Suprapubic skin (tissue), 4 donors: Measurements from ENCODE around the gene LANCL1. TPM values are rescaled to one million over a fixed set of nuclear protein-coding genes. Genes with fewer than 3 reads are reported as not detected.

ENCODE experiments used
- DNase-seq, 2 donors: peaks; one replicate each; pipeline ENCODE4 v3.0.0-alpha.2; 2019; ENCODE audit warnings: low spot score in 2 of 2
- H3K27ac ChIP-seq: fragments of 200-600 bp; sonication (generic); one replicate; pipeline ENCODE4 v1.5.1; 2019
- H3K27me3 ChIP-seq: fragments of 200-600 bp; sonication (generic); one replicate; pipeline ENCODE4 v1.5.1; 2019
- H3K36me3 ChIP-seq: fragments of 200-600 bp; sonication (generic); one replicate; pipeline ENCODE4 v1.5.1; 2019
- H3K4me1 ChIP-seq: fragments of 200-600 bp; sonication (generic); one replicate; pipeline ENCODE4 v1.5.1; 2019
- H3K4me3 ChIP-seq: fragments of 200-600 bp; sonication (generic); one replicate; pipeline ENCODE4 v1.5.1; 2019; ENCODE audit warnings: mild to moderate bottlenecking
- H3K9me3 ChIP-seq: fragments of 200-600 bp; sonication (generic); one replicate; pipeline ENCODE4 v1.5.1; 2019
- EP300 ChIP-seq: sonication (generic); formaldehyde crosslinking; IDR thresholded peaks from one replicate; pipeline ENCODE4 v1.6.1; 2017; ENCODE audit warnings: antibody characterized with exemption
- POLR2A ChIP-seq, 2 donors: fragments of 450-650 bp; IDR thresholded peaks; one replicate each; pipeline ENCODE4 v1.6.1; 2017; ENCODE audit warnings: antibody characterized with exemption in 2 of 2, mild to moderate bottlenecking in 2 of 2, moderate library complexity in 2 of 2
- POLR2AphosphoS5 ChIP-seq, 3 donors: sonication (generic); formaldehyde crosslinking; IDR thresholded peaks; one replicate each; pipeline ENCODE4 v1.6.1; 2017; ENCODE audit warnings: antibody characterized with exemption in 3 of 3
- WGBS: methylation state at CpG from one replicate; pipeline ENCODE4 v1.1.5; 2018; 5-methylcytosine and 5-hydroxymethylcytosine counted together
- total RNA-seq, 4 donors: library from RNA; depleted of rRNA; stranded (reverse); fragments of >200 nt; gene quantifications; one replicate each; pipeline ENCODE4 v1.1.0, GENCODE V29; 2016
- TF ChIP-seq, protein P1 (sequence below), 2 donors: fragments of 200-600 bp in 1 of 2; fragments of 450-650 bp in 1 of 2; sonication (generic) in 1 of 2; IDR thresholded peaks; one replicate each; pipeline ENCODE4 v1.5.1; 2016 to 2019; ENCODE audit warnings: antibody characterized with exemption in 2 of 2, mild to moderate bottlenecking in 1 of 2, moderate library complexity in 1 of 2

The LANCL1 gene
- total RNA-seq, 4 donors from 2014 or later: 40.3 to 61.8 (median 53.7) TPM

DNA sequence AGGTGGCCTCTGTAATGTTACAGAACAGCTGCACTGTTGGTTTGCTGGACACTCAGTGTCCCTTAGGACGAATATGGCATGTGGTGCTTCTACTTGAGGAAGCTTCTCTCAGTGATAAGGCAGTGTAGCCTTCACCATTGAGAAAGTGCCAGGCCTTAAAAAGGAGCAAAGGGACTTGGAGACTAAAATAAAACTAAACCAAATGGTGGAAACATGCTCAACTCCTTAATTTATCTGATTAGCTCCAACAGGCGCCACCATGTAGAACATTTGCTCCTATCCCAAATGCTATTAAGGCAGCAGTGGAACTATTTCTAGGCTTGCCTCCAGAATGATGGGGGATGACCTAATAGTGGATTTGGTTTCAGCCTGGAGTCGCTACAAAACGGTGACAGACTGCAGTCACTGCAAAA, 84.1 kb downstream of the LANCL1 start:
- Histone ChIP-seq H3K27ac (no peak overlapping the region), H3K4me3 (no peak overlapping the region), H3K36me3 (no peaks in the 10 kb centered on the region), H3K9me3 (no peaks in the 10 kb centered on the region), H3K27me3 (no peaks in the 10 kb centered on the region), H3K4me1 (no peaks in the 10 kb centered on the region)
- 49% methylated on average over 4 of the region's 4 CpGs for WGBS
- TF ChIP-seq EP300: no peak
- TF ChIP-seq POLR2AphosphoS5 (IDR thresholded peaks at IDR 0.05): no peak
- no peak for TF ChIP-seq POLR2A (IDR thresholded peaks at IDR 0.05)
- TF ChIP-seq, protein P1, sequence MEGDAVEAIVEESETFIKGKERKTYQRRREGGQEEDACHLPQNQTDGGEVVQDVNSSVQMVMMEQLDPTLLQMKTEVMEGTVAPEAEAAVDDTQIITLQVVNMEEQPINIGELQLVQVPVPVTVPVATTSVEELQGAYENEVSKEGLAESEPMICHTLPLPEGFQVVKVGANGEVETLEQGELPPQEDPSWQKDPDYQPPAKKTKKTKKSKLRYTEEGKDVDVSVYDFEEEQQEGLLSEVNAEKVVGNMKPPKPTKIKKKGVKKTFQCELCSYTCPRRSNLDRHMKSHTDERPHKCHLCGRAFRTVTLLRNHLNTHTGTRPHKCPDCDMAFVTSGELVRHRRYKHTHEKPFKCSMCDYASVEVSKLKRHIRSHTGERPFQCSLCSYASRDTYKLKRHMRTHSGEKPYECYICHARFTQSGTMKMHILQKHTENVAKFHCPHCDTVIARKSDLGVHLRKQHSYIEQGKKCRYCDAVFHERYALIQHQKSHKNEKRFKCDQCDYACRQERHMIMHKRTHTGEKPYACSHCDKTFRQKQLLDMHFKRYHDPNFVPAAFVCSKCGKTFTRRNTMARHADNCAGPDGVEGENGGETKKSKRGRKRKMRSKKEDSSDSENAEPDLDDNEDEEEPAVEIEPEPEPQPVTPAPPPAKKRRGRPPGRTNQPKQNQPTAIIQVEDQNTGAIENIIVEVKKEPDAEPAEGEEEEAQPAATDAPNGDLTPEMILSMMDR (IDR thresholded peaks at IDR 0.05): no peak
- DNase-seq: no peak

DNA sequence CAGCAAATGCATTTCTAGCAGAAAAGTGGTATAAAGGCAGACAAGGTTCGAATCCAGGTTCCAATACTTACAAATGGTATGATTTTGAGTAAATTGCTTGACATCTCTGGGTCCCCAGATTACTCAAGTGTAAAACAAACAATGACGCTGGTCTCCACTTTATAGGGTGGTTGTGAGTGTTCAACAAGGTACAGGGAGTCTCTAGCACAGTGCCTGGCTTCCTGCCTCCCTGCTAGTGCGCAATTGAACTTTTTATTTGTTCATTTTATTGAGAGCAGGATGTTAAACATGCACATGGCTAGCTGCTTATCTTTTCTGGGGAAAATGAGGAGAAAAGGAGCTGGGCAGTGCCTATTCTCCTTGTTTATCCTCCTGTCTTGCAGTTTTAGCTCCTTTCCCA, 86.7 kb downstream of the LANCL1 start:
- no peak overlapping the region for H3K4me3 ChIP-seq
- no peaks in the 10 kb centered on the region for H3K4me1 ChIP-seq
- H3K9me3 ChIP-seq: no peaks in the 10 kb centered on the region
- H3K27ac ChIP-seq: no peak overlapping the region
- H3K27me3 ChIP-seq: no peaks in the 10 kb centered on the region
- DNase-seq: no peak
- TF ChIP-seq POLR2A (IDR thresholded peaks at IDR 0.05) (no peak), POLR2AphosphoS5 (IDR thresholded peaks at IDR 0.05) (no peak), EP300 (no peak)
- TF ChIP-seq, protein P1 (IDR thresholded peaks at IDR 0.05): no peak
- 84% methylated on average over 3 of the region's 3 CpGs for WGBS
- H3K36me3 ChIP-seq: no peaks in the 10 kb centered on the region

DNA sequence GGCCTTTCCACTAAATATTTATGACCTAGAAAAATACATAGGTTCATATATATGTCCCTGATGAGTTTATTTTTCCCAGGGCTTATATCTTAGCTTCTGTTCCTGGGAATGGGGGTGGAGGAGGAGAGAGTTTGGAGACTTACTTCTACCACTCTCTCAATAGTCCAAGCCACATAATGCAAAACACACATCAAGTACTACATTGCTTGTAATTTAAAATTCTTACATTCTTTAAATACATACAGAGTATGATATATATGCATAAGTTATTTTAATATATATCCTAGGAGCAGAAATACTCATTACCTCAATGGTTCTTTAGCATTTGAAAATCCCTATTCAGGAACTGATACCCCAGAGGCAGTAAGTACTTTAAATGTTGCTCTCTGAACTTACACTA, 88.4 kb downstream of the LANCL1 start:
- no peaks in the 10 kb centered on the region for H3K9me3 ChIP-seq
- DNase-seq: no peak
- TF ChIP-seq EP300: no peak
- no peak for TF ChIP-seq POLR2A (IDR thresholded peaks at IDR 0.05)
- TF ChIP-seq, protein P1 (IDR thresholded peaks at IDR 0.05): no peak
- no peak for TF ChIP-seq POLR2AphosphoS5 (IDR thresholded peaks at IDR 0.05)
- H3K27ac ChIP-seq: no peak overlapping the region
- H3K4me3 ChIP-seq: no peak overlapping the region
- H3K27me3 ChIP-seq: no peaks in the 10 kb centered on the region
- H3K36me3 ChIP-seq: no peaks in the 10 kb centered on the region
- no peaks in the 10 kb centered on the region for H3K4me1 ChIP-seq

DNA sequence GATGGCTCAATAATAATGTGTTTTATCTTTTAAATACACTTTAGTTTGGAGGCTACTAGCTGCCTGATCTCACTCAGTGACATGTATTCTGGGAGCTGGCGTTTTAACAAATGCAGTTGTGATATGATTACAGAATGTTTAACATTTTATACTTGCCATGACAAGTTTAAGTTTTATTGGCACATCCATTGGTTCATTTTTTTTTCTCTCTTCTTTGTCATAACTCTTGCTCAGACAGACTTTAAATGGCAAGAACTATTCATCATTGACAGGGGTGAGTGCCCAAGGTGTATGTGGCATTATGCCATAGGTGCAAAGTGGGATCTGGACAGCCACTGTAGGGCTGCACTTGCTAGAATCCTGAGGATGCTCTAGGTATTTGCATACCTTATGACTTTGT, 89.5 kb downstream of the LANCL1 start:
- 29% methylated on average over 1 of the region's 1 CpG for WGBS

More for the DNA sequence above, 89.5 kb downstream of the LANCL1 start:
- no peaks in the 10 kb centered on the region for H3K27me3 ChIP-seq
- TF ChIP-seq POLR2AphosphoS5 (IDR thresholded peaks at IDR 0.05): no peak
- TF ChIP-seq, protein P1 (IDR thresholded peaks at IDR 0.05): no peak
- no peak for TF ChIP-seq POLR2A (IDR thresholded peaks at IDR 0.05)
- no peak for TF ChIP-seq EP300
- H3K27ac ChIP-seq: no peak overlapping the region
- no peaks in the 10 kb centered on the region for H3K4me1 ChIP-seq
- H3K36me3 ChIP-seq: no peaks in the 10 kb centered on the region
- DNase-seq: no peak
- no peak overlapping the region for H3K4me3 ChIP-seq
- H3K9me3 ChIP-seq: no peaks in the 10 kb centered on the region

Other genes starting within 250 kb of the LANCL1 start
- gene MYL1, start 161.6 kb downstream of the LANCL1 start, total RNA-seq: not detected
- 1 to 10 TPM; 3.6 to 7.0 (median 5.5) TPM for gene CPS1, start 79.8 kb upstream of the LANCL1 start, total RNA-seq